Measurements from ENCODE around the gene KCNQ1OT1. TPM values are rescaled to one million over a fixed set of nuclear protein-coding genes. Genes with fewer than 3 reads are reported as not detected.

The KCNQ1OT1 gene
- total RNA-seq, 1 donor from 2014 or later, result 14.3 TPM

DNA sequence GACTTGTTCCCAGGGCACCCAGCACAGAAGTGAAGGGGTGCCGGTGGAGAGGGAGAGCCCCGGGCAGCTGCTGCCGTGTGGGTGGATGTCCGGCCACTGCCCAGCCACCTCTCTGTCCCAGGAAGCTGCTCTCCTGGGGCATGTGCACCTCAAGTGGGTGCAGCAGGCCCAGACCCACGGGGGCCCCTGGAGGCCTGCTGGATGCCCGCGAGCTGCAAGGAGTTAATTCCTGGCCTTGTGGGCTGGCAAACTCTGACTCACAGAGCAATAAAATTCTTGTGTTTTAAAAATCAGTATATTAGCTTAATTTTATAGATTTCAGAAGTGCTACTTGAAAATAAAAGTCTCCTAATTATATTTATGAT is 37.4 kb upstream of the KCNQ1OT1 start:
- no peak for DNase-seq
- Mint-ChIP-seq H3K9me3 (ENCODE audit: unreplicated experiment) (peaks cover 1% of the 10 kb centered on the region), H3K4me3 (ENCODE audit: unreplicated experiment) (no peak overlapping the region), H3K4me1 (ENCODE audit: low read depth, unreplicated experiment) (peaks cover 6% of the 10 kb centered on the region), H3K27me3 (ENCODE audit: unreplicated experiment) (peaks cover 7% of the 10 kb centered on the region), H3K36me3 (ENCODE audit: unreplicated experiment) (no peaks in the 10 kb centered on the region), H3K27ac (ENCODE audit: unreplicated experiment) (no peak overlapping the region)
- TF ChIP-seq, protein P1, sequence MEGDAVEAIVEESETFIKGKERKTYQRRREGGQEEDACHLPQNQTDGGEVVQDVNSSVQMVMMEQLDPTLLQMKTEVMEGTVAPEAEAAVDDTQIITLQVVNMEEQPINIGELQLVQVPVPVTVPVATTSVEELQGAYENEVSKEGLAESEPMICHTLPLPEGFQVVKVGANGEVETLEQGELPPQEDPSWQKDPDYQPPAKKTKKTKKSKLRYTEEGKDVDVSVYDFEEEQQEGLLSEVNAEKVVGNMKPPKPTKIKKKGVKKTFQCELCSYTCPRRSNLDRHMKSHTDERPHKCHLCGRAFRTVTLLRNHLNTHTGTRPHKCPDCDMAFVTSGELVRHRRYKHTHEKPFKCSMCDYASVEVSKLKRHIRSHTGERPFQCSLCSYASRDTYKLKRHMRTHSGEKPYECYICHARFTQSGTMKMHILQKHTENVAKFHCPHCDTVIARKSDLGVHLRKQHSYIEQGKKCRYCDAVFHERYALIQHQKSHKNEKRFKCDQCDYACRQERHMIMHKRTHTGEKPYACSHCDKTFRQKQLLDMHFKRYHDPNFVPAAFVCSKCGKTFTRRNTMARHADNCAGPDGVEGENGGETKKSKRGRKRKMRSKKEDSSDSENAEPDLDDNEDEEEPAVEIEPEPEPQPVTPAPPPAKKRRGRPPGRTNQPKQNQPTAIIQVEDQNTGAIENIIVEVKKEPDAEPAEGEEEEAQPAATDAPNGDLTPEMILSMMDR (IDR thresholded peaks at IDR 0.05; ENCODE audit: partially characterized antibody, unreplicated experiment), result no peak

DNA sequence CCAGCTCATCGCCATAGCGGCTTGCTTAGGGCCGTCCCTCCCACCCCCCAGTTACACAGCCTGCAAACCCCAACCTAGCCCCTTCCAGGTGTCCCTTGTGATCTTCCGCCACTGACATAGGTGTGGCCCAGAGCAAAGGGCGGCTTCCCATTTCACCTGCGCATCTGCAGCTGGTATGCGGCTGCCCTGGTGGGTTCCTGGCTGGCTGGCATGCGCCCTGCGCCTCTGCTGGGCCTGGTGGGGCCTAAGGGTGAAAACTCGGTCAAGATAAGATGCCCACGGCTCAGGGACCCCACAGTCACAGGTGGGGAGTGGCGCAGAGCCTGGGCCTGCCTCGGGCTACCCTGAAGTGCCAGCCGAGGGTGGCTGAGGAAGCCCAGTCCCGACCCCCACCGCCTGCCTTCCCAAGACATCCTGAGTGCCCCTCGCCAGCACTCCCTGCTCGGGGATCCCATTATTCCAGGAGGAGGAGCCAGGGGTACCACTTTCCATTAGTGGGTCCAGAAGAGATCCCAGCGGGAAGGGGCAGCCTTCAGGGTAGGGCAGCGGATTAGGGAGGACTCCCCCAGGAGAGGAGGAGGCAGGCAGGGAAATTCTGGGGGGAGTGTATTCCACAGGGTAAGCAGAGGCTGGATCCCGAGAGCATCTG is 36.9 kb upstream of the KCNQ1OT1 start:
- Mint-ChIP-seq H3K27me3 (ENCODE audit: unreplicated experiment) (peaks cover 7% of the 10 kb centered on the region), H3K4me3 (ENCODE audit: unreplicated experiment) (no peak overlapping the region), H3K4me1 (ENCODE audit: low read depth, unreplicated experiment) (peaks cover 3% of the 10 kb centered on the region), H3K9me3 (ENCODE audit: unreplicated experiment) (peaks cover 1% of the 10 kb centered on the region), H3K36me3 (ENCODE audit: unreplicated experiment) (no peaks in the 10 kb centered on the region), H3K27ac (ENCODE audit: unreplicated experiment) (no peak overlapping the region)
- DNase-seq, result no peak
- TF ChIP-seq, protein P1 (IDR thresholded peaks at IDR 0.05; ENCODE audit: partially characterized antibody, unreplicated experiment), result no peak

DNA sequence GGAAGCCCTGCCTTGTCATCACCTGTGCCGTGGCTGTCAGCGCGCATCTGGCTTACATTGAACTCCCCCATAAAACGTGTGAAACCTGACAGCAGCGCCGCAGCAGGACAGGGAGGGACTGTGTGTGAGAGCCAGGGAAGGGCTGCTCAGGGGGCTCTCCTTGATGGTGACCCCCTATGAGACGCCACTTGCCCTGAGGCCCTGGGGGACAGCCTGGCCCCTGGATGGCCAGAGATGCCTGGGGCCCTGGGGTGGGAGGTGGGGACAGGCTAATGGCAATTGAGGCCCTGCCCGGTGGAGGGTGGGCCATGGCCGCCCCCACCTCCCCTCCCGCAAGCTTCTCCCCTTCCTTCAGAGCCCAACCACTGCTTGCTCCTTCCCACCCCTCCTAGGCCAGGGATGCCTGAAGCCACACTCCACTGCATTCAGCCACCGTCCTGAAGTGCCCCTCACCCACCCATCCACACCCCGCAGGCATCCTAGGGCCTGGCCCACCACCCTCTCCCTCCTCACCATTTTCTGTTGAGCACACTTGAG is 35.3 kb upstream of the KCNQ1OT1 start:
- H3K27me3 Mint-ChIP-seq (ENCODE audit: unreplicated experiment), result peaks cover 4% of the 10 kb centered on the region
- no peak overlapping the region for H3K4me3 Mint-ChIP-seq (ENCODE audit: unreplicated experiment)
- TF ChIP-seq, protein P1 (IDR thresholded peaks at IDR 0.05; ENCODE audit: partially characterized antibody, unreplicated experiment), result no peak
- DNase-seq, result no peak
- no peaks in the 10 kb centered on the region for H3K4me1 Mint-ChIP-seq (ENCODE audit: low read depth, unreplicated experiment)
- H3K9me3 Mint-ChIP-seq (ENCODE audit: unreplicated experiment), result peaks cover 1% of the 10 kb centered on the region
- no peaks in the 10 kb centered on the region for H3K36me3 Mint-ChIP-seq (ENCODE audit: unreplicated experiment)
- no peak overlapping the region for H3K27ac Mint-ChIP-seq (ENCODE audit: unreplicated experiment)

DNA sequence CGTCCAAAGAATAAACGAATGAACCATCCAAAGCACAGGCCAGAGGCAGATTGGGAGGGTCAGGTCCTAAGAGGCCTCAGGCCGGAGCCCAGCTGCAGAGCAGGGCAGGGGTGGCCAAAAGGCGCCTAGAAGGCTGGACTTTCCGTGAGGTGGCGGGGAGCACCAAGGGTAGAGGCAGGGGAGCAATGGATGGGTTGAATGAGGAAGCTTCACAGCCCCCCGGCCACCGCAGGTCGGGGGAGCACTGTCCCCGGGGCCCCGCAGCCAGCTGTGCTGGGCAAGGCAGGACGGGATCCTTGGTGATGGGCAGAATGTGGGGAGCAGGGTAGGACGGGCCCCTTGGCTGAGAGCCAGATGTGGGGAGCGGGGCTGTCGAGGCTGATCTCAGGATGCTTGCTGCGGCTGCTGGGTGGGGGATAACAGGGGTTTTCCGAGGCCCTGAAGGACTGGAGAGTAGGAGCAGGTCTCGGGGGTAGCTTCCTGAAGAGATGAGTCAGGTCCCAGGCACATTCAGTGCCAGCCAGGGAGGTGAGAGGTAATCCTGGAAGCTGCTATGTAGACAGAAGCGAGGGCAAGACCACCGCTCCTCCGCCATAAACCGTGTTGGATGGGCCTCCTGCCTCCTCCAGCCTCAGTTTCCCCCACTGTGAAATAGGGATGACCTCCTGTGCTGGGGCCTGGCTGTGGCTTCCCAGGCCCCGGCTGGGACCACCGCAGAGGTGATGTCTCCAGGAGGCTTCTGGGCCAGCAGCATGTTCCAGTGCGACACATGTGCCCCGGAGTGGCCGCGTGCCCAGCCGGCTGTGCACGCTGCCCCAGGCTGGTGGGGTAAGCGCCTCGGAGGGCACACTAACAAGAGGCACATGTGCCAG is 34.6 kb upstream of the KCNQ1OT1 start:
- Mint-ChIP-seq H3K27ac (ENCODE audit: unreplicated experiment) (no peak overlapping the region), H3K4me3 (ENCODE audit: unreplicated experiment) (no peak overlapping the region), H3K27me3 (ENCODE audit: unreplicated experiment) (peaks cover 4% of the 10 kb centered on the region), H3K4me1 (ENCODE audit: low read depth, unreplicated experiment) (no peaks in the 10 kb centered on the region), H3K36me3 (ENCODE audit: unreplicated experiment) (no peaks in the 10 kb centered on the region), H3K9me3 (ENCODE audit: unreplicated experiment) (peaks cover 1% of the 10 kb centered on the region)
- no peak for DNase-seq
- TF ChIP-seq, protein P1 (IDR thresholded peaks at IDR 0.05; ENCODE audit: partially characterized antibody, unreplicated experiment), result no peak

Measured in glutamatergic neuron (in vitro differentiated cells).